HCT116 (cell line): ENCODE data around the gene USP24. TPM values are rescaled to one million over a fixed set of nuclear protein-coding genes. Genes with fewer than 3 reads are reported as not detected.

Experiments
- ATAC-seq: fragments of 200-7000 bp; cut with Tn5 transposase; 2 replicates; pipeline ENCODE4 v1.9.1; 2020; ENCODE audit warnings: mild to moderate bottlenecking, moderate library complexity
- BruUV-seq: library from RNA; stranded (reverse); fragments of 400-500 nt; replicated peaks from 2 replicates; lab custom pipeline; 2021; lab: Mats Ljungman, UMichigan
- CTCF ChIA-PET: fragments of 300-600 bp; sonication (Branson Sonifier 250); formaldehyde crosslinking; loops from one replicate; lab custom pipeline; 2021; ENCODE audit warnings: antibody characterized with exemption; lab: Charles Lee
- POLR2A ChIA-PET: fragments of 300-600, 350-600 bp; sonication (Branson Sonifier 250); formaldehyde crosslinking; loops from one replicate; lab custom pipeline; 2021; ENCODE audit warnings: antibody characterized with exemption; lab: Charles Lee
- RAD21 ChIA-PET, 2 experiments: fragments of 300-600 bp; sonication (Branson Sonifier 250); formaldehyde crosslinking; loops; one replicate each; lab custom pipeline; 2023; ENCODE audit warnings: low total read pairs in 2 of 2; ENCODE audit not compliant: uncharacterized antibody in 2 of 2, unreplicated experiment in 2 of 2, low non-redundant PET in 1 of 2; lab: Charles Lee
- DNase-seq: peaks from one replicate; pipeline ENCODE4 v3.0.0-alpha.2; 2010; ENCODE audit warnings: low read depth, low spot score
- H2AFZ ChIP-seq: fragments of 200-600 bp; shearing (Covaris generic), sonication (generic); 2 replicates; pipeline ENCODE4 v1.6.1; 2017; ENCODE audit warnings: low read depth, mixed run types, mixed read lengths, antibody characterized with exemption, low read length; ENCODE audit not compliant: poor library complexity, severe bottlenecking
- H3K27ac ChIP-seq: 2 replicates; pipeline ENCODE4 v1.5.1; 2012; ENCODE audit warnings: low read depth, low read length
- H3K27me3 ChIP-seq: fragments of 200-600 bp; sonication (generic); 2 replicates; pipeline ENCODE4 v1.6.1; 2016; ENCODE audit warnings: mixed run types, low read length, mixed read lengths; ENCODE audit not compliant: insufficient read depth
- H3K36me3 ChIP-seq, 2 experiments: fragments of 200-500 bp in 1 of 2; fragments of 200-600 bp in 1 of 2; sonication (Bioruptor generic) in 1 of 2; sonication (generic) in 1 of 2; 2 replicates each; pipeline versions ENCODE4 v1.5.1 to v1.6.1; 2014 to 2016; ENCODE audit warnings: low read length in 2 of 2, inconsistent platforms in 1 of 2, mixed read lengths in 1 of 2, mixed run types in 1 of 2; ENCODE audit not compliant: insufficient read depth in 2 of 2, control insufficient read depth in 1 of 2
- H3K4me1 ChIP-seq, 2 experiments: fragments of 200-600 bp in 1 of 2; sonication (generic) in 1 of 2; 2 replicates each; pipeline versions ENCODE4 v1.5.1 to v1.6.1; 2012 to 2017; ENCODE audit warnings: low read length in 2 of 2, inconsistent platforms in 1 of 2, mild to moderate bottlenecking in 1 of 2, mixed read lengths in 1 of 2, mixed run types in 1 of 2, moderate library complexity in 1 of 2; ENCODE audit not compliant: insufficient read depth in 2 of 2, control insufficient read depth in 1 of 2
- H3K4me2 ChIP-seq: fragments of 200-600 bp; sonication (generic); 2 replicates; pipeline ENCODE4 v1.6.1; 2017; ENCODE audit warnings: mixed run types, low read length, mixed read lengths
- H3K4me3 ChIP-seq, 2 experiments: fragments of 200-600 bp in 1 of 2; sonication (generic) in 1 of 2; replicated peaks in 1 of 2; 2 replicates each; pipeline ENCODE4 v1.5.1; 2011 to 2016; ENCODE audit warnings: low read length in 2 of 2, control low read depth in 1 of 2, low read depth in 1 of 2, mild to moderate bottlenecking in 1 of 2, mixed read lengths in 1 of 2, mixed run types in 1 of 2
- H3K79me2 ChIP-seq: fragments of 200-600 bp; sonication (generic); 2 replicates; pipeline ENCODE4 v1.6.1; 2017; ENCODE audit warnings: mild to moderate bottlenecking, mixed run types, low read length, moderate library complexity, mixed read lengths; ENCODE audit not compliant: insufficient read depth
- H3K9ac ChIP-seq: fragments of 200-600 bp; sonication (generic); 2 replicates; pipeline ENCODE4 v1.6.1; 2016; ENCODE audit warnings: low read length, mixed read lengths
- H3K9me2 ChIP-seq: fragments of 200-600 bp; sonication (generic), shearing (Covaris generic); 2 replicates; pipeline ENCODE4 v1.6.1; 2017; ENCODE audit warnings: mixed run types, mild to moderate bottlenecking, moderate library complexity; ENCODE audit not compliant: insufficient read depth
- H3K9me3 ChIP-seq, 2 experiments: fragments of 200-500 bp in 1 of 2; fragments of 200-600 bp in 1 of 2; sonication (Bioruptor generic) in 1 of 2; sonication (generic) in 1 of 2; 2 replicates each; pipeline ENCODE4 v1.6.1; 2014 to 2017; ENCODE audit warnings: low read length in 2 of 2, mixed read lengths in 2 of 2, inconsistent platforms in 1 of 2, low read depth in 1 of 2, mild to moderate bottlenecking in 1 of 2, mixed run types in 1 of 2, moderate library complexity in 1 of 2; ENCODE audit not compliant: control insufficient read depth in 1 of 2, insufficient read depth in 1 of 2
- H4K20me1 ChIP-seq: fragments of 200-600 bp; sonication (generic), shearing (Covaris generic); 2 replicates; pipeline ENCODE4 v1.6.1; 2017; ENCODE audit warnings: mixed run types, mild to moderate bottlenecking, moderate library complexity; ENCODE audit not compliant: insufficient read depth
- CEBPB ChIP-seq: IDR thresholded peaks from 2 replicates; pipeline ENCODE4 v1.6.1; 2012; ENCODE audit warnings: low read depth
- ELF1 ChIP-seq: IDR thresholded peaks from 2 replicates; pipeline ENCODE4 v1.6.1; 2012; ENCODE audit warnings: low read depth, borderline replicate concordance
- EZH2phosphoT487 ChIP-seq: fragments of 200-600 bp; IDR thresholded peaks from 2 replicates; pipeline ENCODE4 v1.6.1; 2018; ENCODE audit warnings: antibody characterized with exemption, borderline replicate concordance
- FOSL1 ChIP-seq: IDR thresholded peaks from 2 replicates; pipeline ENCODE4 v1.6.1; 2012; ENCODE audit warnings: low read depth
- JUND ChIP-seq: IDR thresholded peaks from 2 replicates; pipeline ENCODE4 v1.6.1; 2012
- POLR2A ChIP-seq: IDR thresholded peaks from 2 replicates; pipeline ENCODE4 v1.7.0; 2011; ENCODE audit warnings: borderline replicate concordance; ENCODE audit not compliant: insufficient read depth, insufficient read length; ENCODE audit errors: extremely low read depth
- POLR2AphosphoS5 ChIP-seq: IDR thresholded peaks from 2 replicates; pipeline ENCODE4 v1.6.1; 2011; ENCODE audit warnings: mild to moderate bottlenecking, low read depth, low read length, moderate library complexity
- RAD21 ChIP-seq: IDR thresholded peaks from 2 replicates; pipeline ENCODE4 v1.6.1; 2012; ENCODE audit warnings: low read depth, mild to moderate bottlenecking
- REST ChIP-seq: IDR thresholded peaks from 2 replicates; pipeline ENCODE4 v1.6.1; 2012; ENCODE audit warnings: low read depth
- SRF ChIP-seq: IDR thresholded peaks from 2 replicates; pipeline ENCODE4 v1.6.1; 2012; ENCODE audit warnings: low read depth
- TCF7L2 ChIP-seq: IDR thresholded peaks from 2 replicates; pipeline ENCODE4 v1.7.0; 2011; ENCODE audit warnings: borderline replicate concordance, inconsistent platforms; ENCODE audit not compliant: insufficient read depth, insufficient read length; ENCODE audit errors: extremely low read depth
- YY1 ChIP-seq: IDR thresholded peaks from 2 replicates; pipeline ENCODE4 v1.6.1; 2011; ENCODE audit warnings: low read length, low read depth, moderate library complexity, mild to moderate bottlenecking; ENCODE audit not compliant: insufficient replicate concordance; ENCODE audit errors: extremely low read depth
- ZFX ChIP-seq: fragments of 450-650 bp; IDR thresholded peaks from 2 replicates; pipeline ENCODE4 v1.6.1; 2017
- ZNF274 ChIP-seq: fragments of 200-500 bp; sonication (Bioruptor generic); IDR thresholded peaks from 2 replicates; pipeline ENCODE4 v1.6.1; 2014; ENCODE audit warnings: mild to moderate bottlenecking, low read depth, low read length, inconsistent platforms
- intact Hi-C: fragments of 100-400 bp; cut with micrococcal nuclease; formaldehyde crosslinking; loops from 2 replicates; pipeline ENCODE4 v1.10.0; 2022
- total RNA-seq: library from RNA; stranded (reverse); gene quantifications from one replicate; pipeline ENCODE4 v1.2.1, GENCODE V29; 2021; ENCODE audit not compliant: unreplicated experiment
- TF ChIP-seq, protein P1 (sequence below): IDR thresholded peaks from 2 replicates; pipeline ENCODE4 v1.6.1; 2012
- TF ChIP-seq, protein P2 (sequence below), 3 experiments: fragments of 200-600 bp in 1 of 3; sonication (generic) in 1 of 3; IDR thresholded peaks in 2 of 3; conservative IDR thresholded peaks in 1 of 3; 2 replicates each; pipeline ENCODE4 v1.5.1; 2012 to 2017; ENCODE audit warnings: low read depth in 2 of 3, low read length in 2 of 3, antibody characterized with exemption in 1 of 3, borderline replicate concordance in 1 of 3, control low read depth in 1 of 3, mild to moderate bottlenecking in 1 of 3, mixed read lengths in 1 of 3, mixed run types in 1 of 3, moderate library complexity in 1 of 3; ENCODE audit not compliant: insufficient read depth in 1 of 3

Gene USP24
- total RNA-seq, 1 experiment from 2014 or later, result 34.2 TPM

DNA sequence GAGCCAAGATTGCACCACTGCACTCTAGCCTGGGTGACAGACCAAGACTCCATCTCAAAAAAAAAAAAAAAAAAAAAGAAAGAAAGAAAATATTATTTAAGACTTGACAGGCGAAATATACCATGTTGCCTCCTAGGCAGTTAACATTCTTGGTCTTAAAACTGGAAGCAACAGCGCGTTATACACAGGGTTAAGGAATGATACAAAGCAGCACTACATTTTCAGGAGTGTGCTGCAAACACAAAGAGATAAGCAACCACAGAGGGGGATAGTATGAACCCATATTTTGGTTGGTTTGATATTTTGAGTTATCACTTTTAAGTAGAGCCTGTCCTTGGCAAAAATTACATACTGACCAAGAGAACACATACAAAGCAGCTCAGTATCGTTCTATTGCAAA lies 25.1 kb downstream of the USP24 start:
- Histone ChIP-seq H3K4me3 (no peak overlapping the region), H3K27me3 (no peaks in the 10 kb centered on the region), H3K4me2 (no peak overlapping the region), H3K4me1 (no peaks in the 10 kb centered on the region), H3K9me3 (no peaks in the 10 kb centered on the region), H2AFZ (no peak overlapping the region), H4K20me1 (no peaks in the 10 kb centered on the region; the same call in 1 of the 2 replicates), H3K9ac (no peak overlapping the region), H3K27ac (no peak overlapping the region), H3K36me3 (no peaks in the 10 kb centered on the region)
- BruUV-seq, result no TSS peak
- DNase-seq, result no peak
- ChIA-PET CTCF (no interaction called here), RAD21 (no interaction called here), POLR2A (no interaction called here)
- no peak for ATAC-seq
- TF ChIP-seq RAD21 (no peak), YY1 (no peak)
- TF ChIP-seq, all 23 proteins: peak for 0
- Histone ChIP-seq H3K9me2 (no peaks in the 10 kb centered on the region), H3K79me2 (peaks cover 92% of the 10 kb centered on the region)
- intact Hi-C loops, result no loop called here

- Histone ChIP-seq H3K4me2 (no peak overlapping the region), H3K4me3 (no peak overlapping the region), H3K27ac (no peak overlapping the region), H3K4me1 (no peaks in the 10 kb centered on the region), H3K9me3 (0 out of 4 replicates have a peak, but pooled peaks cover 0 to 3% of the 10 kb centered on the region in 2 experiments), H3K9me2 (no peaks in the 10 kb centered on the region), H4K20me1 (no peaks in the 10 kb centered on the region; the same call in 1 of the 2 replicates), H3K9ac (no peak overlapping the region), H3K79me2 (peaks cover 92% of the 10 kb centered on the region), H3K36me3 (no peaks in the 10 kb centered on the region), H3K27me3 (no peaks in the 10 kb centered on the region), H2AFZ (no peak overlapping the region)
- ChIA-PET POLR2A (no interaction called here), CTCF (no interaction called here), RAD21 (no interaction called here)
- intact Hi-C loops, result no loop called here
- no peak for ATAC-seq
- BruUV-seq, result no TSS peak
- DNase-seq, result no peak
- no peak for TF ChIP-seq CEBPB
- TF ChIP-seq, protein P1, sequence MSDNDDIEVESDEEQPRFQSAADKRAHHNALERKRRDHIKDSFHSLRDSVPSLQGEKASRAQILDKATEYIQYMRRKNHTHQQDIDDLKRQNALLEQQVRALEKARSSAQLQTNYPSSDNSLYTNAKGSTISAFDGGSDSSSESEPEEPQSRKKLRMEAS, result no peak
- TF ChIP-seq, protein P2, sequence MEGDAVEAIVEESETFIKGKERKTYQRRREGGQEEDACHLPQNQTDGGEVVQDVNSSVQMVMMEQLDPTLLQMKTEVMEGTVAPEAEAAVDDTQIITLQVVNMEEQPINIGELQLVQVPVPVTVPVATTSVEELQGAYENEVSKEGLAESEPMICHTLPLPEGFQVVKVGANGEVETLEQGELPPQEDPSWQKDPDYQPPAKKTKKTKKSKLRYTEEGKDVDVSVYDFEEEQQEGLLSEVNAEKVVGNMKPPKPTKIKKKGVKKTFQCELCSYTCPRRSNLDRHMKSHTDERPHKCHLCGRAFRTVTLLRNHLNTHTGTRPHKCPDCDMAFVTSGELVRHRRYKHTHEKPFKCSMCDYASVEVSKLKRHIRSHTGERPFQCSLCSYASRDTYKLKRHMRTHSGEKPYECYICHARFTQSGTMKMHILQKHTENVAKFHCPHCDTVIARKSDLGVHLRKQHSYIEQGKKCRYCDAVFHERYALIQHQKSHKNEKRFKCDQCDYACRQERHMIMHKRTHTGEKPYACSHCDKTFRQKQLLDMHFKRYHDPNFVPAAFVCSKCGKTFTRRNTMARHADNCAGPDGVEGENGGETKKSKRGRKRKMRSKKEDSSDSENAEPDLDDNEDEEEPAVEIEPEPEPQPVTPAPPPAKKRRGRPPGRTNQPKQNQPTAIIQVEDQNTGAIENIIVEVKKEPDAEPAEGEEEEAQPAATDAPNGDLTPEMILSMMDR (IDR thresholded peaks at IDR 0.05 in 2 of 3, conservative IDR thresholded peaks at IDR 0.05 in 1 of 3; ENCODE audit: borderline replicate concordance in 1 of 3, insufficient read depth in 1 of 3, low read depth in 2 of 3, low read length in 2 of 3), result no peak
- no peak for TF ChIP-seq ZFX
- TF ChIP-seq POLR2A, result no peak
- TF ChIP-seq SRF, result no peak
- no peak for TF ChIP-seq EZH2phosphoT487
- no peak for TF ChIP-seq REST
- TF ChIP-seq JUND, result no peak
- TF ChIP-seq TCF7L2, result no peak
- no peak for TF ChIP-seq ZNF274
- TF ChIP-seq POLR2AphosphoS5, result no peak
- TF ChIP-seq FOSL1, result no peak
- no peak for TF ChIP-seq ELF1
These were observed 26.3 kb downstream of the USP24 start for GRCh38 chr1:55188909-55189308.
